ENCODE measurements around the gene EXOC3.

Gene EXOC3

DNA sequence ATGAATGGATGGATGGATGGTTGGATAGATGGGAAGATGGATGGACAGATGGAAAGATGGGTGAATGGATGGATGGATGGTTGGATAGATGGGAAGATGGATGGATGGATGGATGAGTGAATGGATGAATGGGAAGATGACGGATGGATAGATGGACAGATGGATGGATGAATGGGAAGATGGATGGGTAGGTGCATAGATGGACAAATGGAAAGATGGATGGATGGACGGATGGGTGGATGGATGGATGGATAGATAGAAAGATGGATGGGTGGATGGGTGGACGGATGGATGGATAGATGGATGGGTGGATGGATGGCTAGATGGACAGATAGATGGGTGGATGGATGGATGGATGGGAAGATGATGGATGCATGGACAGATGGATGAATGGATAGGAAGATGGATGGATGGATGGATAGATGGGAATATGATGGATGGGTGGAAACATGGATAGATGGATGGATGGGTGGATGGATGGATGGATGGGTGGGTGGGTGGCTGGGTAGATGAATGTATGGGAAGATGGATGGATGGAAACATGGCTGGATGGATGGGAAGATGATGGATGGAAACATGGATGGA lies 16.5 kb upstream of the EXOC3 start:
- no peak for DNase-seq (ENCODE audit: low read depth)

DNA sequence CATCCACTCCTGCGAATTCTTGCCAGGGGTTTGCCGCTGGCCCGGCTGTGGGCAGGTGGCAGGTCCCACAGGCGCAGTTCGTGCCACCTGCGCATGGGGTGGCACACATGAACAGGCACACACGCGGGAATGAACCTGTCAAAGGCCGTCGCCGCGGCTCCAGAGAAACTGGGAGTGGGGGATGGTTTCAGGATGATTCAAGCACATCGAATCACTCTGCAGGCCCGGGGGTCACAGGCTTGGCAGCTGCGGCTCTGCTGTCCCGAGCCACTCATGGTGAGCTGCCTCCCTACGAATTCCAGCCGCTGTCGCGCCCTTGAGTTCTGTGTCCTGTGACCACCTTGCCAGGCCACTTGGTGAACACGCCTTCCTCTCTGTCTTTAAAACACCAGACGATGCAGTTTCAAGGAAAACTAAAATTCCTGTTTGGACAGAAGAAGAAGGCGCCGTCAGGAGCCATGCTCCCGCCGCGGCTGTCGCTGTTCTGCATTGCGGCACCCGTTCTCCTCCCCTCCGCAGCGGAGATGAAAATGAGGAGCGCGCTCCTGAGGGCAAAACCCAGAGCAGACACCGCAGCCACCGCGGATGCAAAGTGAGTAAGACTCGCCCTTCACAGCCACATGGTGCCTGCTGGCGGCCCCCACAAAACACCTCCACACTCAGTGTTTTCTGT lies 15.4 kb upstream of the EXOC3 start:
- no peak for DNase-seq (ENCODE audit: low read depth)

DNA sequence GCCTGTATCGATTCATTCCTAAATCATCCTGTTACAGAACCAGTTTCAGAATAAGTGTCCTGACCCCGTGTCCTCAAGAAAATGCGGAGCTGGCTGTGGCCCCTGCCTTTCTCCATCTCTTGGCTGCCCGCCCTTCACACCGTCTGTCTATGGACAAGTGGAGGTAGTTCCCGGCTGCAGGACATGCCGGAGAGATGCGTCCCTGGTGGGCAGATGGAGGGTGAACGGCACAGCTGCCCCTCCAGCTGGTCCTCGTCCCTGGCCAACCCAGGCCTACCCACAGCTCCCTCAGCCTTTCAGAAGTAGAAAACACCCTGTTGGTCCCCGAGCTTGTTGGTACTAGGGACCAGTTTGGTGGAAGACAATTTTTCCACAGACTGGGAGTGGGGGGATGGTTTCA lies 14.8 kb upstream of the EXOC3 start:
- no peak for DNase-seq (ENCODE audit: low read depth)

DNA sequence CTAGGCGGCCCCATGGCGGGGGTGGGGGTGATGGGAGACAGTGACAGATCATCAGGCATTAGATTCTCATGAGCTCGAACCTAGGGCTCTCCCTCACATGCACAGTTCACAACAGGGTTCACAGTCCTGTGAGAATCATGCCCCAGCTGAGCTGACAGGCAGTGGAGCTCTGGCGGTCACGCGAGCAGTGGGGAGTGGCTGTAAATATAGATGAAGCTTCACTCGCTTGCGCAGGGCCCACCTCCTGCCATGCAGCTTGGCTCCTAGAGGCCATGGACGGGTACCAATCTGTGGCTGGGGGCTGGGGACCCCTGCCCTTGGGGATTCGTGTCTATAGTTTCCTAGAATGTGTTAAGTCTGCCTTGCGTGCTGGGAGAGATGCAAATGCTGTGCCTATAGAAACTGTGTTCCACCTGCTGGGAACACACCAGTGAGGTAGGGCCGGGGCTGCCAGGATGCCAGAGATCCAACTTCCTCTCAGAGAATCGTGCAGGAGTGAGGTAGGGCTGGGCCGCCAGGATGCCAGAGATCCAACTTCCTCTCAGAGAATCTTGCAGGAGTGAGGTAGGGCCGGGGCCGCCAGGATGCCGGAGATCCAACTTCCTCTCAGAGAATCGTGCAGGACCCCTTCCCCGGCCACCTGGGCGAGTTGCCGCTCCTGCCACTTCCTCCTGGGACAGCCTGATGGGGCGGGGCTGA lies 14.1 kb upstream of the EXOC3 start:
- DNase-seq (ENCODE audit: low read depth), result no peak

DNA sequence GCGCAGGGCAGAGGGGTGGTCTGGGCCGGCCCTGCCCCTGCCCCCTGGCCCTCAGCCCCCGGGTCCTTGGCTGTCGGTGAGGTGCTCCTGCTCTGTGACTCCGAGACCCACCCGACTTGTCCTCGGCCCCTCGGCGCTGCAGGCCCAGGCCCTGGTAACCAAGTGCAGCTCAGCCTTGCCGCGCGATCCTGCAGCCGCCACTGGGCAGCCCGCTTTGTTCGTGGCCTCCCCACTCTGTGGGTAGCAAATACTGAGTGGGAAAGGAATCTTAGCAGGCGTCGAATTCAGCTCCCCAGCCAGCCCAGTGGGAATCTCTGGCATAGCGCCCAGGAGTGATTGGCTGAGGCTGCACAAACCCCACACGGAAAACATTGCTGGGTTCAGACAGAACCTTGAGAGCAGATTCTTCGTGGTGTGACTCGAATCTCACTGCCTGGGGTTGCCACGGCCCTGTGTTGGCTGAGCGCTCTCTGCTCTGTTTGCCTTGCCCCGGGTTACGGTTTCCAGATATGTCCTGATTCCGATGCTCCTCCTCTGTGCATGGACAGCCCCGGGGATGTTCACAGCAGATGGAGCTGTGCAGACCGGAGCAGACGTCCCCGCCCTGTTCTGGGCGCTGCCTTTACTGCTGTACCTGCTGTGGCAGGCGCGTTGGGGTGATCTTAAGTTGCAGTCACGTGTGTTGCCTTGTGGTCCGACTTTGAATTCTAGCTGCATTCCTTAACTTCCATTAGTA lies 13.4 kb upstream of the EXOC3 start:
- no peak for DNase-seq (ENCODE audit: low read depth)

DNA sequence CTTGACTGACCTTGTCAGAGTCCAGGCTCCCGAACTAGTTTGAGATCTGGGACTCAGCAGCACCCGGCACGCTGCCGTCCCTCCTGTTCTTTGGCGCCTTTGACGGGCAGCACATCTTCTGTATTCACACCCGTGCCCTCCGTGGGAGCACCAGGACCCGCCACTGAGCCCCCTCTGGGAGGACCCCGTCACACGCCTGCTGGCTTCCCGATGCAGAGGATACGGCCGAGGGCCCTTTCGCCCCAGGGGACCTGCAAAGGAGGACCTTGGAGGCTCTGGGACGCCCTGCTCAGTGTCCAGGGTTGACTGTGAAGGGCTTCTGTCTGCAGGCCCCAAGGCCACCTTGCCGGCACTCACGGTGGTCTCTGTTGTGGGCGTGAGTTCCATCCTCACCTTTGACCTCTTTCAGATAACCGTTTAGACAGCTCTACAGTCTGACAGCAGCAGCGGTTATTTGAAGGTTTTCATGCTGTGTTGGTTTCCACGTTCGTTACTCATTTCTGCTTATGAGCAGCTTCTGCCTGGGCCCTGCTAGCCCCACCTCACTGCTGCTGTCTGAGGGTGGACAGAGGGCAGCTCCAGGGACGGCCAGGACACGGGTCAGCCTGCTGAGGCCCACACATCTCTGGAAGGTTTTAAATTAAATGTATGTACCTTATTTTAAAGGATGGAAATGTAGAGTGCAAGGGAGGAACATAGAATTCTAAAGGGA lies 12.6 kb upstream of the EXOC3 start:
- DNase-seq (ENCODE audit: low read depth), result no peak

DNA sequence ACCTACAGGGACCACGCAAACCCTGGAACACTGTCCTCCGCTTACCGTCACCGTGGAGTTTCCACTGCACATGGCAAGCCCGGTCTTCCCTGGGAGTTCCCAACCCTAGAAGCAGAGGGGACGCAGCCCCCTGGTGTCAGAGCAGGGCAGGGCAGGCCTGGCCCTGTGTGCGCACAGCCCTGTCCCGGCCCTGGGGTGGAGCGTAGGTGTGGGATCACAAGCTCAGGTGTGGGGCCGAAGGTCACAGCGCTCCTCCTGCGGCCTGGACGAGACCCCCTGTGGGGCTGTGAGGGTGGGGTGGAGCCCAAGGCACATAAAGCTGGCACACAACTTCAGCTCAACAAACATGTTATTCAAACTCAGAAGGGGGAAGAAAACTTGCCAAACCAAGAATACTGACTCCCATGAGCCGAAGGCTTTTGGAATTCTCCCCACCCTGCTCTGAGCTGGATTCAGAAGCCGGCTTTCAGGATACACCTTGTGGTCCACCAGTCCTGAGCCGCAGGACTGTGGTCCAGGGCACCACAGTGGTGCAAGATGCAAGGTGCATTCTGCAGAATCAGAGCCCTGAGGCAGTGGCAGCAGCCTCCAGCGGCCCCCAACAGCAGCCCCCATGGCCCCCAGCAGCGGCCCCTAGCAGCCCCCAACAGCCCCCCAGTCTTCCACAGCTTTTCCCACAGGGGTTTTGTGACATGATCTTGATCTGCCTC lies 11.8 kb upstream of the EXOC3 start:
- DNase-seq (ENCODE audit: low read depth), result no peak

DNA sequence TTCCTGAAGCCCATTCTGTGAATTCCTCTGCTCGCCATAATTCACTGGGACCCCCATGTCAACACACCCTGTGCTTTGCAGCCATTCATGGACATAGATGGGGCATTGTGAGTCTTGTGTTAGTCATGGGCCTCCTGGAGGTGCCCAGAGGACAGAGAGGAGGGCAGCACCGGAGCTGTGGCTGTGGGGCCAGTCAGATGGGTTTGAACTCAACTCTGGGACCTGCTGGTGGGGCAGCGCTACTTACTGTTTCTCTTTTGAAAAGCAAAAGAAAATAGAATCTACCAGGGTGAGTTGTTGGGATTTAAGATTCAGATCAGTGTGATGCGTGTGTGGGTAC lies 11.3 kb upstream of the EXOC3 start:
- no peak for DNase-seq (ENCODE audit: low read depth)

DNA sequence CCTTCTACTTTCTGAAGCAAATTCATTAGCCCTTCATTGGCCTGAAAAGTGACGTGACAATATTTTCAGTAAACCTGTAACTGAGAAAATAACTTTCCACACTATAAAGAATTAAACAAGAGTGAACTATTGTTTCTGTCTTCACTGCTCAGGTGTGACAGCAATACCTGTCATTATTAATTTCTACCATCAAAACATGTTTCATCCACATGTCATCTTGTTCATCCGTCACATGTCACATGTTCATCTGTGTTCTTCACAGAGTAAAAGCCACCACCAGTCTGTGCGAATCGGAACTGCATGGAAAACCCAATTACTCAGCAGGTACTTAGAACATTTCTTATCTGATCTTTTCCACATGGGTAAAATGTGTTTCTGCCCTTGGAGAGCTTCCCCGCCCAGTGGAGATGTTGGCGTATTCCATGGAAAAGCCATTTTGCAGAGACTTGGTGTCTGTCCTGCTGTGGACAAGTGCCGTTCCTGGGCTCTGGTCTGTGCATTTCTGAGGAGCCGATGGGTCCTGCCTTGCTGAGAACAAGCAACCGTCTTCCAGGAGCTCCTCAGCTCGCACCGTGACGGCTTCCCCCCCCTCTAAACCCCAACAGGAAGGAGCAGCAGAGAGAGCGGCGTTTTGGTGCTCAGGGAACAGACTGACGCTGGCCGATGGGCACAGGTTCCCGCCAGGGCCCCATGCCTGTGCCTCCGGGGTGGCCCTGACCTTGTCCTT lies 10.6 kb upstream of the EXOC3 start:
- no peak for DNase-seq (ENCODE audit: low read depth)

DNA sequence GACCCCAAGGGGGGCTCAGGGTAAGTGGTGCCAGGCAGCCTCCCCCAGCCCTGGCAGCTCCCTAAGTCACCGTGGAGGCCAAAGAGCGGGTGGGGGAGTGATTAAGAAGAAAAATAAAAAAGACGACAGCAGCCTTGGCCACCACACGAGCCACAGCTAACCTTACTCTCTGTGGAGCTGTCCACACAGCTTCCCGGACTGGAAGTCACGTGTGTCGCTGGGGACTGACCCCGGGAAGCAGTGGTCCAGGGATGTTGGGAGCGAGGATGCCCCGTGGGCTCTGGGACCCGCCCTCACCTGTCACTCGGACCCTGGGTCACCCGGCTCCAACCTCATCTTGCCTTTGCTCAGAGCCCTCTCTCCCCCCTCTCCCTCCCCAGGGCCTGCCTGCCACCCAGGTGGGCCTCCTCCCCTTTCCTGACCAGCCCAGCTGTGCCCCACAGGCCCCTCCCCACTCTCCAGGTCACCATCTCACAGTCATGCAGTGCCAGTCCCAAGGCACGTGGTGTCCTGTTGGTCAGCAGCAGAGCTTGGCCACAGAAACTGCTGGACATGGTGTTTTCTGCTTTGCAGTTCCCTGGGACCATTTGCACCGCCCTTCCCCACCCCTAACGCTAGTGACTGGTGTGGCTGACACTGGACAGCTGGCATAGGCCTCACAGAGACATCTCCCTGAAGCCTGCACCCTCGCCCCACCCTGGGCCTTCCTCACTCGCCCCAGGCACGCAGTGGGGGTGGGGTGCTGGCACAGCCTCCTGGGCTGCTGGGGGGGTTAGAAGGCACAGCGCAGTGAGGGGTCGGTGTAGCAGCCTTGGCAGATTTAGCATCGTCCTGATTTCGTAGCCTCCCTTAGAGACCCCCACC lies 9.8 kb upstream of the EXOC3 start:
- no peak for DNase-seq (ENCODE audit: low read depth)

DNA sequence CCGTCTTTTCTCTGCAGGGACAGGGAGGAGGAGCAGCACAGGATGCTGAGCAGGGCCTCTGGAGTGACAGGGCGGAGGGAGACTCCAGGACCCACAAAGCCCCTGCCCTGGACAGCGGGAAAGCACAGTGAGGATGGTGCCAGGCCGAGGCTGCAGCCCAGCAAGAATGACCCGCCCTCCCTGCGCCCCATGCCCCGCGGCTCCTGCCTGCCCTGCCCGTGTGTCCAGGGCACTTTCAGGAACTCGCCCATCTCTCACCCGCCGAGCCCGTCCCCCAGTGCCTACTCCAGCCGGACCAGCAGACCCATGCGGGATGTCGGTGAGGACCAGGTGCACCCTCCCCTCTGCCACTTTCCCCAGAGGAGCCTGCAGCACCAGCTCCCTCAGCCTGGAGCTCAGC lies 9.1 kb upstream of the EXOC3 start:
- DNase-seq (ENCODE audit: low read depth), result no peak

DNA sequence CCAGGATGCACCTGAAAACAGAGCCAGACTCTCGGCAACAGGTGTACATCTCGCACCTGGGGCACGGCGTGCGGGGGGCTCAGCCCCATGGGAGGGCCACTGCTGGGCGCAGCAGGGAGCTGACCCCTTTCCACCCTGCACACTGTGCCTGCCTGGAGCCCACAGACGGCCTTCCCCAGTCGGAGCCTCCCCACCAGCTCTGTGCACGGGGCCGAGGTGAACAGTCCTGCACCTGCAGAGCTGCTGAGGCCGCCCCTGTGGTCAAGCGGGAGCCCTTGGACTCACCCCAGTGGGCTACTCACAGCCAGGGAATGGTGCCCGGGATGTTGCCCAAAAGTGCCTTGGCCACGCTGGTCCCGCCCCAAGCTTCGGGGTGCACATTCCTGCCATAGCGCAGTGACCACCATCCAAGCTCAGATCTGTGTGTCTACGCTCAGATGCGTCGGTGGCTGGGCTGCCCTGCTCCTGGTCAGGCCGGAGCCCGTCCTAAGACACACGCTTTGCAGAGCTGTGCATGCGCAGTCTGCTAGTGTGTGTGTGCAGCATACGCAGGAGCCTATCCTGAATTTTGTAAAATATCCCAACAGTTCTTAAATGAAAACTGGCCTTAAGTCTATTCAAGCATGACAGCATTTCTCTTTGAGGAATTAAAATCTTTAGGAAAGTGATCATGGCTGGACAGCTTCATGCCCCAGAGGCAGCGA lies 8.4 kb upstream of the EXOC3 start:
- no peak for DNase-seq (ENCODE audit: low read depth)

DNA sequence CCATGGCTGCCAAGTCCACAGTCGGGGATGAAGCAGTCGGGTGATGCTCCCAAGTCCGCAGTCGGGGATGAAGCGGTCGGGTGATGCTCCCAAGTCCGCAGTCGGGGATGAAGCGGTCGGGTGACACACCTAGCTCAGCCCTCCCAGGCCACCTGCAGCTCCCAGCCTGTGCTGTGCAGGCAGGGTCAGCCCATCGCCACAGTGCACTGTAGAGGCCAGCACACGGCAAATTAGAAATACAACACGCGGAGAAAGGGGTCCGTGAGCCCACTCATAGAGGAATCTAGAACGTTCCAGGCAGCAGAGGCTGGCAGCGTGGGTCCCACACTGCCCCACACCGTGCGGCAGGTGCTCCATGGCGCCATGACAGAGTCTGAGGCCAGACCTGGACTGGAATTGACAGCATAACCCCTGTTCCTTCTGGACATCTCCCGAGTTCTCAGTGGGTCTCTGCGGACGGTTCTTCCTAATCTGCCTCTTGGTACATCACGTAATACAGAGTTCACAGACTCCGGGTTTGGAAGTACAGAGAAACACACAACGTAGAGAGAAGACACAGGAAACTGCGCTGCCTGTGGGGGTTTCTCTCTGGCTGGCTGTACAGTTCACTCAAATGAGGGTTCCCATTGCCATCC lies 7.7 kb upstream of the EXOC3 start:
- DNase-seq (ENCODE audit: low read depth), result no peak

DNA sequence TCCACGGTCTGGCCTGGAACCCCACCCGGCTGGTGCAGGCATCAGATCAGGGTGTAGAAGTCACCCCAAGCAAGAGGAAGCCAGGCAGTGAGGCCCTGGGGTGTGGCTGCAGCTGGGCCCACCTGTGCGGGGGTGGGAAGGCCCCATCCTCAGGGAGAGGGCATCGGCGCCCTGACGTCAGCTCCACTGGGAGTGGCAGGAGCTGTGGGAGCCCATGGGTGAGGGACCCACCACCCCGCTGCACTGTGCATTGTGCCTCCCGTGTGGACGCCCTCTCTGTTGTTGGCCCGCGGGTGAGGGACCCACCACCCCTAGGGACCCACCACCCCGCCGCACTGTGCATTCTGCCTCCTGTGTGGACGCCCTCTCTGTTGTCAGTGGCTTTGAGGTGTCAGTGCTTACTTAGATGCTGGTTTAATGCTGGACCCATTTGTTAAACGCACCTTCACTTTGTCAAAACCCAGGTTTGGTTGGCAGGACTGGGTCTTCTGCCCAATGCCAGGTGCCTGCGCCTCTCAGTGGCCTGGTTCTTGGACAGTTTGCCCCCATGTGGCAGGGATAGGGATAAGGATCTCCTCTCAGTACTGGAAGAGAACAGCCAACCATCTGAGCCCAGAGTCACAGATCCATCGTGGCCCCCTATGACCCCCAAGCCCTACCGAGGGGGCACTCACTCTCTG lies 6.9 kb upstream of the EXOC3 start:
- DNase-seq (ENCODE audit: low read depth), result no peak

DNA sequence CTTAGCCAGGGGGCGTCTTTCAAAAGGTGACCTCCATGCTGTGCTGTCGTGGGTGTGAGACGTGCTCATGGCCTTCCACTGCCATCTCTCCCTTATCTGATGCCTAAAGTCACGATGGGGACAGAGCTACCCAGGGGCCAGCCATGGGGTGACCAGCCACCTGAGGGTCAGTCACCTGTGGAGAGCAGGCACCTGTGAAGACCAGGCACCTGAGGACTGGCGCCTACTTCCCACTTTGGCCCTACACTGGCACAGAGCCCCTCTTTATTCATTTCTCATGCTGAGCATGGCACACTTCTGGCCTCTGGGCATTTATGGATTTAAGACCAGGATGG lies 6.4 kb upstream of the EXOC3 start:
- no peak for DNase-seq (ENCODE audit: low read depth)

DNA sequence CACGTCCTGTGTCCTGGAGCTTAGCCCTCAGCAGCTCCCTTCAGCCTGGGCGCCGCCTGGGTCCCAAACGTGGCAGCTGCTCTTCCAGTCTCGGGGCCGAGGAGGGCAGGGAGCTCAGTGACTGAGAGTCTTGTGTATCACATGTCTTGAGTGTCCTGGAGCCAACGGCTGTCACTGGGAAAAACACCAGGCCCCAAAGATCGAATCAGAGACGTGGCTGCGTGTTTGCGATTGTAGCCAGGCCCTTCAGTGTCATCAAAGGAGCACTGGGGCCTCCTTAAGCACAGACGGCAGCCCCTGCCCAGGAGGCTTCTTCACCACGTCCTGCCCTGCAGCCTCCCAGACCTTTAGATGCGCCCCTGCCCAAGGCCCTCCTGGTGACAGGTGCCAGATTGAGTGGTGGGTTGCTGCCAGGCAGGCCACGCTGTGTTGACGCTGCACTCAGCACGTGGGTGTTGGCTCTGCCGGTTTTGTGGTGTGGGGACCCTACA lies 5.7 kb upstream of the EXOC3 start:
- DNase-seq (ENCODE audit: low read depth), result no peak

DNA sequence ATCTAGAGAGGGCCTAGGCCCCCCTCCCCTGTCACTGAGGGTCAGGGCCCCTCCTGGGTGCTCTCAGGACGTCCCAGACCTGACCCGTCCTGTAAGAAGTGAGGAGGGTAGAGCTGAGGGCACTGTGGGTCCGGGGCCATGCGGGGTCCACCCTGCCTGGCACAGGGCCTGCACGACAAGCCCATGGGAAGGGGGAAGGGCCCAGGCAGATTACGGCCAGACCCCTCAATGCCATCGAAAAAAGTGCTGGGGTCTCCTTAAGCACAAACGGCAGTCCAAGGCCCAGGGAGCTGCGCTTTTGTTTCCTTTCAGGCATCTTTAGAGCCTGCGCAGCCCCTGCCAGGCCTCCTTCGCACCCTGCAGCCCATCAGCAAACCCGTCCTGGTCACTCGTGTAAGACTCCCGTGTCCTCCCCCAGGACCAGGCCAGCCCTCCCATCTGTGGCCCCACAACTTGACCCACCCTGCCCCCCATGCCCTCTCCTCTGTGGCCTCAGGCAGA lies 4.4 kb upstream of the EXOC3 start:
- DNase-seq (ENCODE audit: low read depth), result no peak

DNA sequence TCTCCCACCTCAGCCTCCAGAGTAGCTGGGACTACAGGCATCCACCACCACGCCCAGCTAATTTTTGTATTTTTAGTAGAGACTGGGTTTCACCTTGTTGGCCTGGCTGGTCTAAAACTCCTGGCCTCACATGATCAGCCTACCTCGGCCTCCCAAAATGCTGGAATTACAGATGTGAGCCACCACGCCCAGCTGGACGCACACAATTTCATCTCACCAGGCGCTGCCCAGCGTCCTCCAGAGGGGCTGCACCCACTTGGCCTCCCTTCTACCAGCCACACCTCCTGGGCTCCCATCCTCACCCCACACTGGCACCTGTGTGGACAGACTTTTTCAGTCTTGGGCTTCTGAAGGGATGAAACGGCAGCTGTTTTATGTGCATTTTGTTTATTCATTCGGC lies 3.8 kb upstream of the EXOC3 start:
- no peak for DNase-seq (ENCODE audit: low read depth)
